HG02981 (cell line): Measurements from ENCODE around the gene OSBPL5.
"Not testable (repeated sequence)": the region's sequence is repeated elsewhere in the genome, so short reads cannot be mapped to it uniquely, and the experiment has no call there.

Experiments used
- ATAC-seq: cut with Tn5 transposase; IDR thresholded peaks from one replicate; pipeline ENCODE4 v1.9.1; 2021; ENCODE audit warnings: mild to moderate bottlenecking, moderate library complexity; ENCODE audit not compliant: unreplicated experiment

OSBPL5 gene

DNA sequence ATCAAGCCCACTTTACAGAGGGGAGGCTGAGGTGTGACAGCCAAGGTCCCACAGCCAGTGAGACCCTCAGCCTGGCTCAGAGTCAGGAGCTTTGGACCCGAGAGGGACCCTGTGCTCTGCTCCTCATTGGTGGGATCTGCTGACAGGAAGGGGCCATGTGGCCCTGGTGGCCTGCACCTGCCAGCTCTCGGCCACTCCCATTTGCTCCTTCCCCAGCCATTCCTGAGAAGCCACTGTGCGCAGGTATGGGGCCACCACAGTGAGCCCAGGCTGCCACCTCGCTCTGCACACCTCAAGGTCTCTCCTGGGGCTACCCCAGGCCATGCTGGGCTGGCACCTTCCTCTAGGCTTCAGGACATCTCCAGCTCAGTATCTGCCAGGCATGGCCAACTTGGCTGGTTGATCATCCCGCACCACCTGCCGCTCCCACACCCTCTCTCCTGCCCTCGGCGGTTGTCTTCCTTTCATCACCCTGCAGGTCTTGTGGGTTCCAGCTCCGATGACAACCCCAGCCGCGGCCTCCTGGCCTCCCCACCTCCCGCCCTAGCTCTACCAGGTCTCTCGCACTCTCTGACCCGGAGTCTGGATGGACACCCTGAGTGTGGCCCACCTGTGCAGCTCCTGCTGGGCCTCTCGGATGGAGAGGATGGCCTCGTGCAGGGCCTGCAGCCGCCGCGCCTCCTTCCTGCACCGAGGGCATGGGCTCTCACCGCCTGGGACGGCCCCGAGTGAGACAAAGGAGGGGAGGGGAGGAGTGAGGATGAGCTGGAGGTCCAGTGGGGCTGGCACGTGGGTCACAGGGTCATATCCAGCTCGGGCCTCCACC is 75.7 kb downstream of the OSBPL5 start:
- ATAC-seq: no peak

DNA sequence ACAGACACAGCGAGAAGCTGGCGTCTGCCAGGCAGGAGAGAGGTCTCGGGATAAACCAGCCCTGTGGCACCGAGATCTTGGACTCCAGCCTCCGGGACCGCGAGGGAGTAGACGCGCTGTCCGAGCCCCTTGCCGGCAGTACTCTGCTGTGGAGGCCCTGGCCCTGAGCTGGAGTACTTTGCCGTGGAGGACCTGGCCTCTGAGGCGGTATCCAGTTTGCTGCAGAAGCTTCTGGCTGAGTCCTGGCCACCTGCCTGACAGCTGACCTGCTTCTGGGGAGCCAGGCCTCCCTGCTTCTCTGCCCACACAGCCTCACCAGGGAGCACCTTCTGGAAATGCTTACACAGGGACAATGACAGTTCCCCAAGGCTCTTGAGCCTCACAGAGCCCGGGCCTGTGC is 76.3 kb downstream of the OSBPL5 start:
- ATAC-seq: no peak

DNA sequence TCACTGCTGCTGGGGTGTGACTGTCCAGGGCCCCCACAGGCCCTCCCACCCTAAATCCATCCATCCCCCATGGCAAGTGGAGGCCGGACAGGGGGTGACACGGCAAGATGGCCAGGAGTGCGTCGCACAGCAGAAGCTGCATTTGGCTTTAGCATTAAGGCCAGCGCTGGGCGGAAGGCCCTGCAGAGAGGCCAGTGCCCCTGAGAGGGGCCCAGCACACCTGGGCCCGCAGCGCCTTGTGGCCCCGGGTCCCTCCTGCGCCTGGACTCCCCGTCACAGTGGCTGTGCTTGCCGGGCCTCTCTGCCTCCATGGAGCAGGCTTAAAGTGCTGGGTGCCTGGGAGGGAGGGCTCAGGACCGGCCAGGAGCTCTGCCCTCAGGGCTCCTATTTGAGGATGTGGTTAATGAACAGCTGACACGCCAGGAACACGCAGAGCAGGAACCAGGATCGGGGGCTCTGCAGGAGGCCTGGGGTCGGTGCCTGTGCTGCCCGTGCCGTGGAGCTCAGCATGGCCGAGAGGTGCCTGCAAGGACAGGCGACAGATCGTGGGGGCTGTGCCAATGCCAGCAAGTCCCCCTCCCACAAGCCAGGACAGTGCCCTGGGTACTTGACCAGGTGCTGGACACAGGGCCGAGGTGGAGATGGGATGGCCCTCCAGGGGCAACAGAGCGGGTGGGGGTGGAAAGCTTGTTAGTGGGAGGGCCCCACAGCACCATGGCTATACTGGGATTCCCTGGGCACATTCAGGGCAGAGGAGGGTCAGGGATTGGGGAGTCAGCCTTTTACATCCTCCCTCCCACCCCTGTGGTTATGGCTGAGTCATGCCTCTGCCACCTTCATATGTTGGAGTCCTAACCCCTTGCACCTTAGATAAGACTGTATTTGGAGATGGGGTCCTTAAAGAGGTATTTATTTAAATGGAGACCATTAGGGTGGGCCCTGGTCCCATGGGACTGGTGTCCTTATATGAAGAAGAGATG is 77.0 kb downstream of the OSBPL5 start:
- ATAC-seq: no peak

DNA sequence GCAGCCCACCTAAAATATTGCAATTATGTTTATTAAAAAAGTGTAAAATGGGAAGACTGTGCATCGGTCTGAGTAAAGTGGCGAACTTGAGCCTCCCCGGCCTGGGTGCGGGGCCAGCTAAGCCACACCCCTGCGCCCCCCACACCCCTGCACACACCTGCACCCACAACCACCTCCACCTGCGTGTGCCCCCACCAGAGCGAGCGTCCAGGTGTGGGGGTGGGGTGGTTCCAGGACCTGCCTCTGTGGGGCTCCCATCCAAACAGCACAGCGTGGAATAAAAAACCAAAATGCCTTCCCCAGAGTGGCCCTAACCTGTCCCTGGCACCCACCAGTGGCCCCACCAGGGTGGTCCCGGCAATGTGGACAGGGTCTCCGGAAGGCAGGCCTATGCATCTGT is 77.7 kb downstream of the OSBPL5 start:
- no peak for ATAC-seq

DNA sequence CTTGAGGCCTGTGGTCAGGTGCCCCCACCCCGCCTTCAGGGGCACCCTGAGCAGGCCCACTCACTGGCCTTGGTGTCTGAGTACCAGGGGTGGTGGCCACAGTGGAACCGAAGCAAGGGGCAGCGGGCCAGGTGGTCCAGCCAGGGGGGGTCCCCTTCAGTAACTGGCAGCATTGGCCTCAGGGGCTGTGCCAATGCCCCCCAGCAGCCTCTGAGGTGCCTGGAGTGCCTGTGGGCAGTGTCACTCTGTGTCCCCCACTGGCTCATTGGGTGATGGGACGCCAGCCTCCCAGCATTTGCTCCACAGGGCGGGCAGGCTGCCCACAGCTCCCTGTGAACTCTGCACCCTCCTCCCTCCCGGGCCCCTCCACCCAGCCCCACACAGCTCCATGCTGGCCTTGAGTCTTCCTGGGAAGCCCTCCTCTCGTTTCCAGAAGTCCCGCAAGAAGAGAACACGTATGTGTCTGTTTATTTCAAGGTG is 78.4 kb downstream of the OSBPL5 start:
- no peak for ATAC-seq

DNA sequence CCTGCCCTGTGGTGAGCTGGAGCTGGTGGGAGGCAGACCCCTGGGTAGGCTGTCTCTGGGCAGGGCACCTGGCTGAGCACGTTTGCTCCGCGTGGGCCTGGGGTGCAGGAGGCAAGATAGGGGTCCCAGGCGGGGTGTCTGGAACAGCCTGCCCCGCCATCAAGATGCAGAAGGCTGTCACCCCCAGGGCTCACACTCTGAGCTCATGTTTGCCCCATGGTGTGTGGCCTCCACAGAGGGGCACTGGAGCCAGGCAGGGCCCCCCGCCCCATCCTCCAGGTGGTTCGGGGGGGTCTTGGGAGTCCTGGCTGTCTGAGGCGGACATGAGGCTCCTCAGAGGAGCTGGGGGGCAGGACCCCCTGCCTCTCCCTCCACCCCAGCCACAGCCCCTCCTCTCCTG is 79.0 kb downstream of the OSBPL5 start:
- no peak for ATAC-seq

DNA sequence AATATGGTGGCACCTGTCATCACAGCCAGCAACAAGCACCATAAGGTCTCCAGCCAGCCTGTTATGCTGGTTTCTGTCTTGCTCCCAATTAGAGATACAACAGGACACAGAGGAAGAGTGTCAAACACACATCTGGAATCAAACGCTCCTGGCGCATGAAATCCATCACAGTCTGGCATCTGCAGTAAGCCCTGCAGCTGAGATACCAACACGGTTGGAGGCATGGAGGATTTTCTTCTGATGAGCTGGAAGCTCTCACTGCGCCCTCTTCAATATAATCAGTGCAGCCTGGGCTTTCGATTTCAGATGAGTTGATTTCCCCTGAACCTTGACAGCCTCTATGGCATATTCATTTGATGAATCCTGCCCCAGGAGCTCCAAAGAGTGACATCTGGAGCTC is 80.1 kb downstream of the OSBPL5 start:
- no peak for ATAC-seq

DNA sequence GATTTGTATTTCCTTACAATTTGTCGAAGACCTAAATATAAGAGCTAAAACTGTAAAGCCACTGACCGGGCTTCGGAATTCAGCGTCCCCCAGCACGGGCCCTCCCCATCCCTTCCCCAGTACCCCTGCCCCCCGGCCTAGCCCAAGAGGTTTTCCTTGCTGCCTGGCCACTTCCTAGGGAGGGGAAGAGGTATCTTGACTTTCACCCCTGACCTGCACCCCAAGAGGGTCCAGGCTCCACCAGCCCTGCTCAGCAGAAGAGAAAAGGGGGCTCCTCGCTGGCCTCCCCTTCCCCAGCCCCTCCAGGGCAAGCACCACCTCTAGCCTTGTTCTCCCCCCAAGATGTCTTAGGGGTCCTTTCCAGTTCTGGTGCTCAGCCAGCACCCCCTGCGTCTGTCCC is 81.8 kb downstream of the OSBPL5 start:
- ATAC-seq: no peak

DNA sequence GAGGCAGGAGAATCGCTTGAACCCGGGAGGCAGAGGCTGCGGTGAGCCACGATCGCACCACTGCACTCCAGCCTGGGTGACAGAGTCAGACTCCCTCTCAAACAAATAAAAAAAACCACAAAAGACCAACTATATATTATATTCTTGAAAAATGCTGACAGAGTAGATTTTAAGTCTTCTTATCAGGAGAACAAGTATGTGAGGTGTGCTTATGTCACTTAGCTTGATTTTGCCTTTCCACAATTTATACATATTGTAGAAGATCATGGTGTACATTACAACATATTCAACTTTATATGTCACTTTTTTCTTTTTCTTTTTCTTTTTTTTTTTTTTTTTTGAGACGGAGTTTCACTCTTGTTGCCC is 83.7 kb downstream of the OSBPL5 start:
- no peak for ATAC-seq

DNA sequence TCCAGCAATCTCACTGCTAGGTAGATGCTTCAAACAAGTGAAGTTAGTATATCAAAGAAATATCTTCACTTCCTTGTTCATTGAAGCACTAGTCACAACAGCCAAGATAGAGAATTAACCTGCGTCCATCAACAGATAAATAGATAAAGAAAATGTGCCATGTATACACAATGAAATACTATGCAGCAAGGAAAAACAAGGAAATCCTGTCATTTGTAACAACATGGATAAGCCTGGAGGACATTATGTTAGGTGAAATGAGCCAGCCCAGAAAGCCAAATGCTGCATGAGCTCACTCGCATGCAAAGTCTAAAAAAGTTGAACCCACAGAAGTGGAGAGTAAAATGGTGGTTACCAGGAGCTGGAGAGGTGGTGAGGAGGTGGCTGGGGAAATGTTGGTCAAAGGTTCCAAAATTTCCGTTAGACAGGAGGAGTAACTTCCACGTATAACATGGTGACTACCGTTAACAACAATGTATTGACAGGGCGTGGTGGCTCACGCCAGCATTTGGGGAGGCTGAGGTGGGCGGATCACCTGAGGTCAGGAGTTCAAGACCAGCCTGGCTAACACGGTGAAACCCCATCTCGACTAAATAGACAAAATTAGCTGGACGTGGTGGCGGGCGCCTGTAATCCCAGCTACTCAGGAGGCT is 84.3 kb downstream of the OSBPL5 start:
- ATAC-seq: no peak

DNA sequence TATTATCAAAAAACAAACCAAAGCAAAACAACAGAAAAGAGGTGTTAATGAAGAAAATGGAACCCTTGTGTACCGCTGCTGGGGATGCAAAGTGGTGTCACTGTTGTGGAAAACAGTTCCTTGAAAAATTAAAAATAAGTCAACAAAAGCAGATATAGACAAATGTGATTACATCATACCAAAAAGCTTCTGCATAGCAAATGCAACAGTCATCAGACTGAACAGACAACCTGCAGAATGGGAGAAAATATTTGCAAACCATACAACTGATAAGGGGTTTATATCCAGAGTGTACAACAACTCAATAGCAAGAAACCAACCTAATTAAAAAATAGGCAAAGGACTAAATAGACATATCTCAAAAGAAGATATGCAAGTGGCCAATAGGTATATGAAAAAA is 85.0 kb downstream of the OSBPL5 start:
- no peak for ATAC-seq

DNA sequence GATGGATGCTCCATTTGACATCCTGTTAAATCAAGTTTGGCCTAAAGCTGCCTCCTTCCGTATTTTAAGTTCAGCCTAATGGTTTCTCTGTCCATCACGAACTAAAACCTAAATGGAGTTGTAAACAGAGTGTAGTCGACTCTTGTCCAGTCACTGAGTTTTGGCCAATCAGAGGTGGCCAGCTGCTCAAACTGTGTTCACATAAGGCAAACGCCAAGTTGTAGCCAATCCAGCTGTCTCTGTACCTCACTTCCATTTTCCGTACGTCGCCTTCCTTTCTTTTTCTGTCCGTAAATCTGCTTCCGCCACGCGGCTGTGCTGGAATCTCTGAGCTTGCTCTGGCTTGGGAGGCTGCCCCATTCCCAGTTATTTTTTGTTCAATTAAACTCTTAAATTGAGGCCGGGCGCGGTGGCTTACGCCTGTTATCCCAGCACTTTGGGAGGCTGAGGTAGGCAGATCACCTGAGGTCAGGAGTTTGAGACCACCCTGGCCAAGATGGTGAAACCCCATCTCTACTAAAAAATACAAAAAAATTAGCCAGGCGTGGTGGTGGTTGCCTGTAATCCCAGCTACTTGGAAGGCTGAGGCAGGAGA is 87.2 kb downstream of the OSBPL5 start:
- no peak for ATAC-seq

DNA sequence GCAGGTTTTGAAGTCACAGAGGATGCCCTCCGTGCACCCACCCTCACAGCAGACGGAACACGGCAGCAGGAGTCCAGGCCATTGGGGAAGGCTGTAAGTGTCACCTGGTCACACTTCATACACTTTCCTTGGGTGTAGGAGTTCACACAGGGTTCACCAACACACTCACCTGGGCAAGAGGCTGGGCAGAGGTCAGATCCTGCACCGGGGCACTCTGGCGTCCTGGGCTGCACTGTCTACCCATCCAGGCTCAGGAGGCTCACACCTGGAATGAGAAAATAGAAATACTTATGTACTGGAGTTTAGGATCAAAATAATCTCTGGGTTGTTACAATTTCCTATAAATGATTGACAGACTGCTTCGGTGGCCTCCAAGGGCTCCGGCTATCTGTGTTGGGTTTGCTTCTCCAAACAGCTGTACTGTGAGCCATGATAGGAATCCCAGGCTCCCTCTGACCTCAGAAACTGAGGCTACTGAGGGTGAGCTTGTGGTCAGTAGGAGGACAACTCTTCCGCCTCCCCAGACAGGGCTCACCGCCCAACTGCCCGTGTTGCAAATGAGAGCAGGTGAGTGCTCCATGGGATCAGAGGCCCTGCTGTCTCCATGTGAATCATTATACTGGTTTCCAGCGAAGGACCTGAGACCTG is 87.8 kb downstream of the OSBPL5 start:
- no peak for ATAC-seq

DNA sequence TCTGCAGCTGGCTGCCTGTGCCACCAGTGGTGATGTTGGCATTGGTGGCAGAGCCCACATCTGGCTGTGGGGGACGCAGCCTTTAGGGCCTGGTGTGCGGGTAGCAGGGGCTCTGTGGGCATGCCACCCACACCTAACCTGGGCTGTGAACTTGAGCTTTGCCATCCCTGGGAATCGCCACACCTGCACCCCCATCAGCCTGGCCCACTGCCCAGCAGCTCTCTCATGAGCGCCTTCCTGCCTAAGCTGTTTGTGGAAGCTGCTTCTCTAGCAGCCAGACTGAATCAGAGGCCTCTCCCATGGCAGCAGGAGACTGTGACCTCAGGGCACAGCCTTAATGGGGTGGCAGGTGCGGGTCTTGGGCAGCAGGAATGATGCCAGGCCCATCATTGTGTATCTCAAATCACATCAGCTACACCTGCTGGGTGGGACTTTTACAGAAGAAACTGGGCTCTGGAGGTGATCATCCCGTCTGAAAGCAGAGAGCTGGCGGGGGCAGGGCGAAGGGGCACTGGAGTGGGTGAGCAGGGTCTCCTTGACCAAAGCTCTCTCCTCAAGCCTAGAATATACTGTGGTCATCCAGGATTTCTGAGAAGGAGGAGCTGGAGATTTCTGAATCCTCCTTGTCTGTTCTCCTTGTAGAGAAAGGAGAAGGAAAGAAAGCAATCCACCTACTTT is 90.1 kb downstream of the OSBPL5 start:
- no peak for ATAC-seq

DNA sequence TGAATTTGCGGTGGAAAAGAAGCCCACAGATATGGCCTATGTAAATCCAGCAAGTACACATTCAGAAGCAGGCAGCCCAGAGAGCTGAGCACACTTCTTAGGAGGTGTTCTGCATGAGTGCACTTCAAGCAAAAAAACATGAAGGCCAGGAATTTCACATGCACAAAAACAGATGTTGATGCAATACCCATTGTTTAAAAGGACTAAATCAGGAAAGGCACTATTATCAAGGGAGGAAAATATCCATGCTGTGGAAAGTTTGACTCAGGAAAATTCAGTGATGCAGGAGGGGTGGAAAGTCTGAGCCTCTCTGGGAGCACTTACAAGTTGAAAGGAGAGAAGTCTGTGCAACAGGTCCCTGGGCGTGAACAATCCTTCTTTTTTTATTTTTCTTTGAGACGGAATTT is 92.1 kb downstream of the OSBPL5 start:
- no peak for ATAC-seq

DNA sequence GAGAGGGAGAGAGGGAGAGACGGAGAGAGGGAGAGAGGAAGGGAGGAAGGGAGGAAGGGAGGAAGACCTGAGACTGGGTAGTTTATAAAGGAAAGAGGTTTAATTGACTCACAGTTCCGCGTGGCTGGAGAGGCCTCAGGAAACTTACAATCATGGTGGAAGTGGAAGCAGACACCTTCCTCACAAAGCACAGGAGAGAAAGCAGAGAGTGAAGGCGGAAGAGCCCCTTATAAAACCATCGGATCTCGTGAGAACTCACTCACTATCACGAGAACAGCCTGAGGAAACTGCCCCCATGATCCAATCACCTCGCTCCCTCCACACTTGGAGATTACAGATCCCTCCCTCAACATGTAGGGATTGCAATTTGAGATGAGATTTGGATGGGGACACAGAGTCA is 95.7 kb downstream of the OSBPL5 start:
- no peak for ATAC-seq

DNA sequence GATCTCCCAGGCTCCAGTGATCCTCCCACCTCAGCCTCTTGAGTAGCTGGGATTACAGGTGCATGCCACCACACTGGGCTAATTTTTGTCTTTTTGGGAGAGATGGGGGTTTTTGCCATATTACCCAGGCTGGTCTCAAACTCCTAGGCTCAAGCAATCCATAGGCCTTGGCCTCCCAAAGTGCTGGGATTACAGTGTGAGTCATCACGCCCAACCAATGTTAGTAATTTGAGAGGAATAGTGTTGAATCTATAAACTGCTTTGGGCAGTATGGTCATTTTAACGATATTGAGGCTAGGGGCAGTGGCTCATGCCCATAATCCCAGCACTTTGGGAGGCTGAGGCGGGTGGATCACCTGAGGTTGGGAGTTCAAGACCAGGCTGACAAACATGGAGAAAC is 98.8 kb downstream of the OSBPL5 start:
- not testable (repeated sequence) for ATAC-seq

DNA sequence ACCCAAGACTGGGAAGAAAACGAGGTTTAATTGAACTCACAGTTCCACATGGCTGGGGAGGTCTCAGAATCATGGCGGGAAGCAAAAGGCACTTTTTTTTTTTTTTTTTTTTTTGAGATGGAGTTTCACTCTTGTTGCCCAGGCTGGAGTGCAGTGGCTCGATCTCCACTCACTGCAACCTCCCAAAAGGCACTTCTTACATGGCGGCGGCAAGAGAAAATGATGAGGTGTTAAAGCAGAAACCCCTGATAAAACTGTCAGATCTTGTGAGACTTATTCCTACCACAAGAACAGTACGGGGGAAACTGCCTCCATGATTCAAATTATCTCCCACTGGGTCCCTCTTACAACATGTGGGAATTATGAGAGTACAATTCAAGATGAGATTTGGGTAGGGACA is 100.4 kb downstream of the OSBPL5 start:
- ATAC-seq: not testable (repeated sequence)

DNA sequence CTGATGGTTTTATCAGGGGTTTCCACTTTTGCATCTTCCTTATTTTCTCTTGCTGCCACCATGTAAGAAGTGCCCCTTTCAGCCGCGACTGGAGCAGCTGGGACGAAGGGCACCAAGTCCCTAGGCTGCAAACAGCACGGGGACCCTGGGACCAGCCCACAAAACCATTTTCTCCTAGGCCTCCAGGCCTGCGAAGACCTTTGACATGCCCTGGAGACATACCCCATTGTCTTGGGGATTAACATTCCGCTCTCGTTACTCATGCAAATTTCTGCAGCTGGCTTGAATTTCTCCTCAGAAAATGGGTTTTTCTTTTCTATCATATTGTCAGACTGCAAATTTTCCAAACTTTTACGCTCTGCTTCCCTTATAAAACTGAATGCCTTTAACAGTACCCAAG is 101.2 kb downstream of the OSBPL5 start:
- ATAC-seq: not testable (repeated sequence)

DNA sequence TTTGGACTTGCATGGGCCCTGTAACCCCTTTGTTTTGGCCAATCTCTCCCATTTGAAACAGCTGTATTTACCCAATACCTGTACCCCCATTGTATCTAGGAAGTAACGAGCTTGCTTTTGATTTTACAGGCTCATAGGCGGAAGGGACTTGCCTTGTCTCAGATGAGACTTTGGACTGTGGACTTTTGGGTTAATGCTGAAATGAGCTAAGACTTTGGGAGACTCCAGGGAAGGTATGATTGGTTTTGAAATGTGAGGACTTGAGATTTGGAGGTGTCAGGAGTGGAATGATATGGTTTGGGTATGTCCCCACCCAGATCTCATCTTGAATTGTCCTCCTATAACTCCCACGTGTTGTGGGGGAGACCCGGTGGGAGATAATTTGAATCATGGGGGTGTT is 101.7 kb downstream of the OSBPL5 start:
- not testable (repeated sequence) for ATAC-seq
